Measurements from ENCODE around the gene WDR27. TPM values are rescaled to one million over a fixed set of nuclear protein-coding genes. Genes with fewer than 3 reads are reported as not detected.

The WDR27 gene
- total RNA-seq, 1 experiment from 2014 or later = 77.9 TPM

- Mint-ChIP-seq H3K4me3 (ENCODE audit: low read depth, unreplicated experiment) (no peak overlapping the region), H3K4me1 (ENCODE audit: low read depth, unreplicated experiment) (peaks cover 24% of the 10 kb centered on the region), H3K9me3 (ENCODE audit: low read depth, unreplicated experiment) (peaks cover 4% of the 10 kb centered on the region), H3K36me3 (ENCODE audit: insufficient read depth, unreplicated experiment) (peaks cover 17% of the 10 kb centered on the region), H3K27me3 (ENCODE audit: unreplicated experiment) (no peaks in the 10 kb centered on the region), H3K27ac (ENCODE audit: unreplicated experiment) (no peak overlapping the region)
- BruUV-seq (replicated peaks) = no TSS peak
- CTCF ChIA-PET = no interaction called here
- no peak for TF ChIP-seq CTCF (IDR thresholded peaks at IDR 0.05; ENCODE audit: unreplicated experiment)
- DNase-seq = no peak
- intact Hi-C loops (cut with micrococcal nuclease; ENCODE audit: unreplicated experiment) = no loop called here
Observed at GRCh38 chr6:169621311-169621710, 80.5 kb downstream of the WDR27 start.

GRCh38 chr6:169620171-169621130 lies 81.4 kb downstream of the WDR27 start:
- peaks cover 10% of the 10 kb centered on the region for H3K36me3 Mint-ChIP-seq (ENCODE audit: insufficient read depth, unreplicated experiment)

GRCh38 chr6:169619650-169620049 lies 82.2 kb downstream of the WDR27 start:
- no TSS peak for BruUV-seq (replicated peaks)
- intact Hi-C loops (cut with micrococcal nuclease; ENCODE audit: unreplicated experiment) = no loop called here
- Mint-ChIP-seq H3K27ac (ENCODE audit: unreplicated experiment) (no peak overlapping the region), H3K27me3 (ENCODE audit: unreplicated experiment) (no peaks in the 10 kb centered on the region), H3K9me3 (ENCODE audit: low read depth, unreplicated experiment) (peaks cover 4% of the 10 kb centered on the region), H3K4me3 (ENCODE audit: low read depth, unreplicated experiment) (no peak overlapping the region), H3K36me3 (ENCODE audit: insufficient read depth, unreplicated experiment) (peaks cover 10% of the 10 kb centered on the region), H3K4me1 (ENCODE audit: low read depth, unreplicated experiment) (peaks cover 24% of the 10 kb centered on the region)
- DNase-seq = peak; percentile 11
- CTCF ChIA-PET = no interaction called here
- TF ChIP-seq CTCF (IDR thresholded peaks at IDR 0.05; ENCODE audit: unreplicated experiment) = no peak

More at GRCh38 chr6:169620171-169621130, 81.4 kb downstream of the WDR27 start:
- BruUV-seq (replicated peaks) = no TSS peak
- TF ChIP-seq CTCF (IDR thresholded peaks at IDR 0.05; ENCODE audit: unreplicated experiment) = no peak
- intact Hi-C loops (cut with micrococcal nuclease; ENCODE audit: unreplicated experiment) = no loop called here
- Mint-ChIP-seq H3K27ac (ENCODE audit: unreplicated experiment) (no peak overlapping the region), H3K9me3 (ENCODE audit: low read depth, unreplicated experiment) (peaks cover 4% of the 10 kb centered on the region), H3K4me1 (ENCODE audit: low read depth, unreplicated experiment) (peaks cover 24% of the 10 kb centered on the region), H3K27me3 (ENCODE audit: unreplicated experiment) (no peaks in the 10 kb centered on the region), H3K4me3 (ENCODE audit: low read depth, unreplicated experiment) (no peak overlapping the region)
- CTCF ChIA-PET = no interaction called here
- no peak for DNase-seq

GRCh38 chr6:169618526-169619490 lies 83.0 kb downstream of the WDR27 start:
- CTCF ChIA-PET = no interaction called here
- H3K4me3 Mint-ChIP-seq (ENCODE audit: low read depth, unreplicated experiment) = no peak overlapping the region
- H3K9me3 Mint-ChIP-seq (ENCODE audit: low read depth, unreplicated experiment) = peaks cover 4% of the 10 kb centered on the region
- peaks cover 24% of the 10 kb centered on the region for H3K4me1 Mint-ChIP-seq (ENCODE audit: low read depth, unreplicated experiment)
- BruUV-seq (replicated peaks) = no TSS peak
- H3K27ac Mint-ChIP-seq (ENCODE audit: unreplicated experiment) = peak overlapping the region; percentile 11
- H3K36me3 Mint-ChIP-seq (ENCODE audit: insufficient read depth, unreplicated experiment) = peaks cover 10% of the 10 kb centered on the region
- TF ChIP-seq CTCF (IDR thresholded peaks at IDR 0.05; ENCODE audit: unreplicated experiment) = no peak
- DNase-seq = no peak
- no peaks in the 10 kb centered on the region for H3K27me3 Mint-ChIP-seq (ENCODE audit: unreplicated experiment)
- intact Hi-C loops (cut with micrococcal nuclease; ENCODE audit: unreplicated experiment) = no loop called here

Measured in Calu3 (cell line).